ENCODE measurements around the gene P2RX4. TPM values are rescaled to one million over a fixed set of nuclear protein-coding genes. Genes with fewer than 3 reads are reported as not detected.

P2RX4 gene
- total and polyA plus RNA-seq, 2 of the 13 experiments (the other 11 are each of a cell fraction or from before 2014, with no cell fraction given) = 13.8 to 30.8 TPM

GRCh38 chr12:121170611-121171260 lies 39.2 kb upstream of the P2RX4 start (continued):
- no peak for TF ChIP-seq TRAFD1 (CRISPR knock-in tag; IDR thresholded peaks at IDR 0.05; ENCODE audit: borderline replicate concordance)
- no peak for TF ChIP-seq ZNF318 (CRISPR knock-in tag; IDR thresholded peaks at IDR 0.05)
